Activated CD8-positive, alpha-beta T cell treated with anti-CD3 and anti-CD28 coated beads, Interleukin-2, amount 10 ng/mL, durations not matched to agents 7 days and 5 days (primary cell): Measurements from ENCODE around the gene TRAPPC6A. TPM values are rescaled to one million over a fixed set of nuclear protein-coding genes. Genes with fewer than 3 reads are reported as not detected.
"Not testable (repeated sequence)": the region's sequence is repeated elsewhere in the genome, so short reads cannot be mapped to it uniquely, and the experiment has no call there.

Source experiments
- ATAC-seq: fragments of 150-1000 bp; cut with Tn5 transposase; one replicate; pipeline ENCODE4 v1.10.0; 2021; ENCODE audit warnings: moderate library complexity
- CTCF ChIA-PET: fragments of 350-600 bp; sonication (Branson Sonifier 250); formaldehyde crosslinking; loops from one replicate; lab custom pipeline; 2021; ENCODE audit warnings: antibody characterized with exemption; lab: Charles Lee
- POLR2A ChIA-PET: fragments of 350-600 bp; sonication (Branson Sonifier 250); formaldehyde crosslinking; loops from one replicate; lab custom pipeline; 2021; ENCODE audit warnings: antibody characterized with exemption; lab: Charles Lee
- DNase-seq: peaks from one replicate; pipeline ENCODE4 v3.0.0-alpha.2; 2020
- H3K27ac Mint-ChIP-seq: one replicate; pipeline ENCODE4 v1.8.0; 2021; ENCODE audit warnings: mild to moderate bottlenecking, mixed read lengths
- H3K27me3 Mint-ChIP-seq: one replicate; pipeline ENCODE4 v1.8.0; 2021; ENCODE audit warnings: low read depth, mixed read lengths
- H3K36me3 Mint-ChIP-seq: one replicate; pipeline ENCODE4 v1.8.0; 2021; ENCODE audit warnings: low read depth, mixed read lengths
- H3K4me1 Mint-ChIP-seq: one replicate; pipeline ENCODE4 v1.8.0; 2021; ENCODE audit warnings: low read depth, mixed read lengths
- H3K4me3 Mint-ChIP-seq: one replicate; pipeline ENCODE4 v1.8.0; 2021; ENCODE audit warnings: mild to moderate bottlenecking, mixed read lengths
- H3K9me3 Mint-ChIP-seq: one replicate; pipeline ENCODE4 v1.8.0; 2022; ENCODE audit warnings: mixed read lengths; ENCODE audit not compliant: insufficient read depth
- total RNA-seq, 2 experiments: library from RNA; stranded (reverse); gene quantifications; one replicate each; pipeline ENCODE4 v1.2.3, GENCODE V29; 2021

Gene TRAPPC6A
- total RNA-seq, 2 experiments from 2014 or later = 54.0 to 55.5 TPM

GRCh38 chr19:45119582-45119981, 58.5 kb downstream of the TRAPPC6A start:
- H3K4me3 Mint-ChIP-seq = no peak overlapping the region
- H3K27me3 Mint-ChIP-seq = no peaks in the 10 kb centered on the region

GRCh38 chr19:45118591-45119355, 59.3 kb downstream of the TRAPPC6A start:
- H3K4me1 Mint-ChIP-seq = peaks cover 81% of the 10 kb centered on the region
- ChIA-PET POLR2A (interaction anchor here (0.9 to 1.4 kb wide), 3 partner anchors 11 to 29 kb away, joined by 3 to 5 read pairs (median 4); no protein-coding TSS in a partner anchor), CTCF (interaction anchor here (0.9 to 1.6 kb wide), 4 partner anchors 25 to 68 kb away, joined by 3 to 6 read pairs (median 4); partner anchors contain the start of genes BLOC1S3 and TRAPPC6A)
- peak overlapping the region; percentile 86 for H3K27ac Mint-ChIP-seq
- DNase-seq, H3K27me3 Mint-ChIP-seq, H3K36me3 Mint-ChIP-seq, ATAC-seq, H3K9me3 Mint-ChIP-seq: not testable (repeated sequence)
- H3K4me3 Mint-ChIP-seq = peak overlapping the region; percentile 35

More at GRCh38 chr19:45119582-45119981, 58.5 kb downstream of the TRAPPC6A start:
- DNase-seq (no peak), ATAC-seq (no peak)
- H3K27ac Mint-ChIP-seq = no peak overlapping the region
- ChIA-PET CTCF (interaction anchor here (0.8 to 1.5 kb wide), 2 partner anchors 17 to 24 kb away, joined by 3 read pairs; no protein-coding TSS in a partner anchor), POLR2A (no interaction called here)
- peaks cover 78% of the 10 kb centered on the region for H3K4me1 Mint-ChIP-seq
- H3K9me3 Mint-ChIP-seq = no peaks in the 10 kb centered on the region
- H3K36me3 Mint-ChIP-seq = peaks cover 5% of the 10 kb centered on the region

DNA sequence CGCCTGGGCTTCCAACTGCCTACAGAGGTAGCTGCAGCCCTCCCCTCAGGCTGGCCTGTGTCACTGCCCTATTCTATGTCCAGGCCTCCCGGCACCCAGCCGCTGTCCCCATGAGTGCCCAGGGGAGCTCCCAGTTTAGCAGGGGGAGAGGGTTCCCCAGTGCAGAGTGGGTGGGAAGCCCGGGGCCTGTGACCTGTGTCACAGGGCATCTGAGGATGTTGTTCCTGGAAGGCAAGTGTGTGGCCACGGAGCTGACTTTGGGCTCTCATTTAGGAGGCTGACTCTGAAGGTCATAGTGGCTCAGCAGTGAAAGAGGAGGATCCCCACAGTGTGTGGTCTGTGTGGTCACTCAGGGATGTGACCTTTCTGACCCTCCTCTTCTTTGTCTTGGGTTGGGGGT, 59.9 kb downstream of the TRAPPC6A start:
- Mint-ChIP-seq H3K27ac (peak overlapping the region; percentile 86), H3K9me3 (no peaks in the 10 kb centered on the region), H3K4me3 (no peak overlapping the region), H3K4me1 (peaks cover 80% of the 10 kb centered on the region), H3K36me3 (peaks cover 5% of the 10 kb centered on the region), H3K27me3 (no peaks in the 10 kb centered on the region)
- CTCF ChIA-PET = interaction anchor here (0.9 to 1.6 kb wide), 6 partner anchors 8 to 69 kb away, joined by 3 to 16 read pairs (median 6); partner anchors contain the start of genes BLOC1S3 and TRAPPC6A
- ATAC-seq (no peak), DNase-seq (no peak)
- POLR2A ChIA-PET = interaction anchor here (0.9 to 1.4 kb wide), 3 partner anchors 10 to 28 kb away, joined by 3 to 5 read pairs (median 4); no protein-coding TSS in a partner anchor

DNA sequence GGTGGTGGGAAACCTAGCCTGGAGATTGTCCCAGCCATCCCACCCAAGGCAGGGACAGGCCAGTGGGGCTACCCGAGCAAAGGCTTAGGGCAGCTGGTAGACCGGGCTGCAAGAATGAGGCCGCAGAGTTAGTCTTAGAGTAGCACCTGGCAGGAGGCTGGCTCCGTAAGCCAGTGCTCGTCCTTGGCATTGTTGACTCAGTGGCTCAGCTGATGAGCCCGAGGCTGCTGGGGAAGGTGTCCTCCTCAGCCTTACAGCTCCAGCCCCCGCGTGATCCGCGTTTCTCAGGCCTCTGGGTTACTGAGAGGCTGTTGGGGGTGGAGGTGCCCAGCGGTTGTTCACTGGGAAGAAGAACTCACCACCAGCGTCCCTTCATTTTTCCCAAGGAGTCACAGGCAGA, 60.4 kb downstream of the TRAPPC6A start:
- H3K27me3 Mint-ChIP-seq = no peaks in the 10 kb centered on the region
- no peak overlapping the region for H3K4me3 Mint-ChIP-seq
- no peaks in the 10 kb centered on the region for H3K9me3 Mint-ChIP-seq
- peak overlapping the region; percentile 86 for H3K27ac Mint-ChIP-seq
- DNase-seq (no peak), ATAC-seq (peak; percentile 2)
- H3K4me1 Mint-ChIP-seq = peaks cover 76% of the 10 kb centered on the region
- ChIA-PET CTCF (interaction anchor here (0.9 to 1.6 kb wide), 5 partner anchors 8 to 69 kb away, joined by 3 to 16 read pairs (median 6); partner anchors contain the start of gene PPP1R37), POLR2A (interaction anchor here (0.9 to 1.4 kb wide), 3 partner anchors 10 to 28 kb away, joined by 3 to 5 read pairs (median 4); no protein-coding TSS in a partner anchor)
- H3K36me3 Mint-ChIP-seq = peaks cover 5% of the 10 kb centered on the region

GRCh38 chr19:45117167-45117594, 60.9 kb downstream of the TRAPPC6A start:
- H3K9me3 Mint-ChIP-seq = no peaks in the 10 kb centered on the region
- peaks cover 71% of the 10 kb centered on the region for H3K4me1 Mint-ChIP-seq
- POLR2A ChIA-PET = interaction anchor here (1.4 kb wide), 1 partner anchor 25 kb away, joined by 5 read pairs; no protein-coding TSS in a partner anchor
- peak overlapping the region; percentile 86 for H3K27ac Mint-ChIP-seq
- CTCF ChIA-PET = interaction anchor here (1.0 to 1.6 kb wide), 4 partner anchors 9 to 70 kb away, joined by 3 to 16 read pairs (median 7); partner anchors contain the start of gene PPP1R37
- ATAC-seq = peak; percentile 56
- H3K4me3 Mint-ChIP-seq = peak overlapping the region; percentile 48
- peaks cover 5% of the 10 kb centered on the region for H3K36me3 Mint-ChIP-seq
- H3K27me3 Mint-ChIP-seq = no peaks in the 10 kb centered on the region
- peak; percentile 63 for DNase-seq

DNA sequence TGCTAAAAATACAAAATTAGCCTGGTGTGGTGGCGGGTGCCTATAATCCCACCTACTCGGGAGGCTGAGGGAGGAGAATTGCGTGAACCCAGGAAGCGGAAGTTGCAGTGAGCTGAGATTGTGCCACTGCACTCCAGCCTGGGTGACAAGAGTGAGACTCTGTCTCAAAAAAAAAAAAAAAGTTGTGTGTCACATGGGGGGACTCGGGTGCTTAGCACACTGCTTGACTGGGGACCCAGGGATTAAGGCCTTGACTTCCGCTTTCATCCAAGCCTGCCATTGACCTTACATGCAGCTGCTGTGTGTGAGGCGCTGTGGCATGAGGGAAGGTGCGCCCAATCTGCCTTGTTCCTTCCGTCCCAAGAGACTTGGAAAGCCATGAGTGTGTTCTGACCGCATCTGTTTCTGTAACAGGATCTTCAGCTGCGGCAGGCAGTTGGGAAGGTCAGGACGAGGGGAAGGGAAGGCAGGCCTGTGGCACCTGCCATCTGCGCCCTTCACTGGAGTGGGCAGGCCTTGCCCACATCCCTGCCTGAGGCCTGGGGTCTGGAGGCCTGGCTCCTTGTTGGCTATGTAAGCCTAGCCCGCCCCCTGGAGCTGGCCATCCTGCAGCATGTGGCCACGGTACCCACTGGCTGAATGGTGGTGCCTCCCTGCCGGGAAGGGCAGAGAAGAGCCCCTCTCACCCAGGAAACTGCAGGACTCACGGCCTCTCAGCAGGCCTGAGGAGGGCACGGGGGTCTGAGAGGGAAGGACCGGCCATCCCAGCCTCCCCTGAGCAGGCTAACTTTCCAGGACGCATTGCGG, 62.0 kb downstream of the TRAPPC6A start:
- H3K4me1 Mint-ChIP-seq = peaks cover 59% of the 10 kb centered on the region
- ChIA-PET POLR2A (interaction anchor here (0.9 kb wide), 1 partner anchor 13 kb away, joined by 3 read pairs; no protein-coding TSS in a partner anchor), CTCF (no interaction called here)
- H3K27ac Mint-ChIP-seq = no peak overlapping the region
- no peaks in the 10 kb centered on the region for H3K9me3 Mint-ChIP-seq
- peaks cover 5% of the 10 kb centered on the region for H3K36me3 Mint-ChIP-seq
- no peak for DNase-seq
- no peak overlapping the region for H3K4me3 Mint-ChIP-seq
- no peaks in the 10 kb centered on the region for H3K27me3 Mint-ChIP-seq
- no peak for ATAC-seq

DNA sequence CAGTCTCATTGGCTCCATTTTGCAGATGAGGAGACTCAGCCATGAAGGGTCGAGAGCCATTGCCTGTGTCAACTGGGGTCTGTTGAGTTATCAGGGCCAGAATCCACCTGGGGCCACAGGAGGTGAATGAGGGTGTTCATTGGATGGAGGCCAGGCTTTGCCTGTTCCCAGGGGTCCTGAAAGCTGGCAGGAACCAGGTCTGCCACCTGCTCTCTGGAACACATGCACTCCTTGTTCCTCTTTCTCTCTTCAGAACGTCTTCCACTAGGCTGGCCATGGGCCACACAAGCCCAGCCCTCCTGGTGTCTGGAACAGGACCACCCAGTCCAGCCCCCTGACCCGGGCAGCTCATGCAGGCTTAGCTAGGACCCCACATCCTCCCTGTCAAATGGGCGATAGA, 63.9 kb downstream of the TRAPPC6A start:
- ChIA-PET POLR2A (no interaction called here), CTCF (no interaction called here)
- no peak overlapping the region for H3K27ac Mint-ChIP-seq

GRCh38 chr19:45113628-45114027, 64.4 kb downstream of the TRAPPC6A start:
- H3K4me1 Mint-ChIP-seq = peaks cover 49% of the 10 kb centered on the region
- H3K36me3 Mint-ChIP-seq = no peaks in the 10 kb centered on the region
- no peak overlapping the region for H3K27ac Mint-ChIP-seq
- ATAC-seq (no peak), DNase-seq (no peak)
- H3K4me3 Mint-ChIP-seq = no peak overlapping the region
- ChIA-PET POLR2A (no interaction called here), CTCF (interaction anchor here (1.5 to 1.9 kb wide), 2 partner anchors 11 kb away, joined by 3 to 7 read pairs; no protein-coding TSS in a partner anchor)
- no peaks in the 10 kb centered on the region for H3K27me3 Mint-ChIP-seq
- no peaks in the 10 kb centered on the region for H3K9me3 Mint-ChIP-seq

More for the DNA sequence above, 63.9 kb downstream of the TRAPPC6A start:
- ATAC-seq = no peak
- Mint-ChIP-seq H3K9me3 (no peaks in the 10 kb centered on the region), H3K36me3 (no peaks in the 10 kb centered on the region), H3K4me1 (peaks cover 52% of the 10 kb centered on the region), H3K27me3 (no peaks in the 10 kb centered on the region), H3K4me3 (no peak overlapping the region)
- no peak for DNase-seq

Other genes with a start within 250 kb of the TRAPPC6A start
- gene APOC4, start 236.0 kb downstream of the TRAPPC6A start, total RNA-seq = not detected
- gene APOC2, start 232.2 kb downstream of the TRAPPC6A start, total RNA-seq = not detected
- gene CLPTM1, start 222.9 kb downstream of the TRAPPC6A start, total RNA-seq = 10 to 100 TPM; 65.5 to 67.8 TPM
- 10 to 100 TPM in 1 of 2 experiments, 1 to 10 TPM in 1; 8.7 to 10.2 TPM for gene RELB, start 176.8 kb downstream of the TRAPPC6A start, total RNA-seq
- gene CLASRP, start 139.2 kb downstream of the TRAPPC6A start, total RNA-seq = 10 to 100 TPM; 82.5 to 94.5 TPM
- 1 to 10 TPM; 6.2 to 6.3 TPM for gene ZNF296, start 101.8 kb downstream of the TRAPPC6A start, total RNA-seq
- 10 to 100 TPM; 30.2 to 31.7 TPM for gene GEMIN7, start 99.0 kb downstream of the TRAPPC6A start, total RNA-seq
- 10 to 100 TPM; 28.3 to 29.2 TPM for gene PPP1R37, start 85.1 kb downstream of the TRAPPC6A start, total RNA-seq
- under 1 TPM; 0.16 to 0.24 TPM for gene NKPD1, start 17.3 kb downstream of the TRAPPC6A start, total RNA-seq
- 10 to 100 TPM; 16.0 to 16.7 TPM for gene BLOC1S3, start 547 bp upstream of the TRAPPC6A start, total RNA-seq
- gene EXOC3L2, start 67.2 kb upstream of the TRAPPC6A start, total RNA-seq = not detected
- 10 to 100 TPM; 18.3 to 18.5 TPM for gene MARK4, start 73.0 kb upstream of the TRAPPC6A start, total RNA-seq
- not detected for gene CKM, start 144.6 kb upstream of the TRAPPC6A start, total RNA-seq
- gene KLC3, start 162.5 kb upstream of the TRAPPC6A start, total RNA-seq = not detected
- 10 to 100 TPM; 23.7 to 24.4 TPM for gene ERCC2, start 192.3 kb upstream of the TRAPPC6A start, total RNA-seq
- gene PPP1R13L, start 226.8 kb upstream of the TRAPPC6A start, total RNA-seq = 10 to 100 TPM; 11.8 to 13.4 TPM
- gene POLR1G, start 228.4 kb upstream of the TRAPPC6A start, total RNA-seq = 10 to 100 TPM in 1 of 2 experiments, 1 to 10 TPM in 1; 9.5 to 10.6 TPM
- 10 to 100 TPM; 57.5 to 64.8 TPM for gene ERCC1, start 245.7 kb upstream of the TRAPPC6A start, total RNA-seq